NCI-H2029 (cell line): ENCODE data around the gene CACNA1C.

ENCODE experiments used
- DNase-seq: peaks from one replicate; lab custom pipeline; 2025; lab: John Stamatoyannopoulos, UW

The CACNA1C gene

DNA sequence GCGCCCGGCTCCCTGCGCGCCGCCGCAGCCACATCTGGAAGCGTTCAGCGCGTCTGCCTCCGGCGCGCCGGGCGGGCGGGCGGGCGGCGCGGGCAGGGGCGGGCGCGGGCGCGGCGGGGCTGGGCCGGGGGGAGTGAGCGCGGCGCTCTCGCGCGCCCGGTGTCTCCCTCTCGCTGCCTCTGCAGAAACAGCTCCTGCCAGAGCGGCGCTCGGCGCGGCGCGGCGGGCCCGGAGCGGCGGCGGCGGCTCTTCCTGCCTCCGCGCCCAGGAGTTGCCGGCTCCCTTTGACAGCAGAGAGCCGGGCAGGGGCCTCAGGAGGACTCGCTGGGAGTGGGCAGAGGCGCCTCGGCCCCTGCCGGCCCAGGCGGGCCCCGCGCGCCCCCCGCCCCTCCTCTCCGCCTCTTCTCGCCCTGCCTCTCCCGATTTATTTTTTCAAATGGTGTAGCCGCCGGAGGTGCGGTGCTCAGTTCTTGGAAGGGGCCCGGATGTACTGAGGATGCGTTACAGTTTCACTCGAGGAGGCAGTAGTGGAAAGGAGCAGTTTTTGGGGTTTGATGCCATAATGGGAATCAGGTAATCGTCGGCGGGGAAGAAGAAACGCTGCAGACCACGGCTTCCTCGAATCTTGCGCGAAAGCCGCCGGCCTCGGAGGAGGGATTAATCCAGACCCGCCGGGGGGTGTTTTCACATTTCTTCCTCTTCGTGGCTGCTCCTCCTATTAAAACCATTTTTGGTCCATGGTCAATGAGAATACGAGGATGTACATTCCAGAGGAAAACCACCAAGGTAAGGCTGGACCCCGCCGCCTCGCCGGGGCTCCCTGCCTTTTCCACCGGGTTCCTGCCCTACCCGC is at the start of gene CACNA1C:
Gene CACNA1C, plus strand, starts transcription at position 162 of the 853 bp plus-strand sequence. Its CDS starts 576 bp downstream, at position 738.
- DNase-seq = peak; percentile 39

DNA sequence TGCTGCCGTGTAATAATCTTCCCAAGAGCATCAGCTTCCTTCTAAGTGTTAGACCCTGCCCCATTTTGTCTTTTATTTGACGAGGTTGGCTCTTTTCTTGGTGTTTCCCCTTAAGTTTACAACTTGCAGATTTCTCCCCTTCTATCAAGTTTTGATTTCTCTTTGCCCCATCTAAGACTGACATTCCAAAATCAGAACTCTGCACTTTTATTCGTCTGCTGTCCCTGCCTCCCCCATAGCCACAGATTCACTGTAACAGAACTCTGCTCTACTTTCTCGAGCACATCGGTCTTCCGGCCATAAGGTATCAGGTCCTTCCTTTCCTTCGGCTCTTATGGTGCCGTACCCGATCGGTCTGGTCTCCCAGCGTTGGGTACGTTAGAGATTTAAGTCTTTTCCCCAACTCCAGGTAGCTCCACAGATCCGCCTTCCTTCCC is 49.1 kb upstream of the CACNA1C start:
- peak; percentile 2 for DNase-seq

DNA sequence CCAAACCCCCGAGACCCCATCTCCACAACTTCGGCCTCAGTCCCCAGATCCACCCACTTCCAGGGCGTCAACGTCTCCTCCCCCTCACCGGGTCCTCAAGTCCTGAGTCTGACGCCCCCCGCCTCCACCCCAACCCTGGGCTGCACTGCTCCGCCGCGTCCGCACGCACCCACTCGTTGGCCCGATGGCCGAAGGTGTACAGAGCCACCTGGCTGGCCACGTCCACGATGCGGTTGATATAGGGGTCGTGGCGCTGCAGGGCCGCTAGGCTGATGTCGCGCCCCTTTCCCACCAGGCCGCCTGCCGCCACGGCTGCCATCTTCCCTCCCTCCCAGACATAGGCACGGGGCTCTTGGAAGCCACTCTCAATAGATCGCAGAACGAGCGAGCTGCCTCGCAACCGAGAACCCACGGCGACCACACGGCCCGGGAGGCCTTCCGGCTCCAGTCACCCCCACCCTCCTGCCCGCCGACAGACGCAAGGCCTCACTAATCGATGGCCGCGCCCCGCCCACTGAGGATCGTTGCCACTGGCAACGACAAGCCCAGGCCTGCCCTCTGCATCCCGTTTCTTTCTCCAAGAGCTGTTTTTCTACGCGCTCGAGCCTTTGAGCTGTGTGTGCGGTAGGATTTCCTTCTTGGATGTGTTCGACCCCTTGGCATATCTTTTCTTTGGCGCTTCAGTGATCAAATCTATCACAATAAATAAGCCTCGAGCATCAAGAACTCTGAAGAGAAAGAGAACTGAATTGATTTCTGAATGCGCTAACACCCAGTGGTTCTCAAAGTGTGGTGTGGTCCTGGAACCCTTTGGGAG is 48.5 kb upstream of the CACNA1C start, which contains the start of gene DCP1B:
Gene DCP1B, minus strand, starts transcription at position 345 of the 817 bp plus-strand sequence. Its CDS starts 26 bp downstream, at position 319.
- DNase-seq = peak; percentile 95

DNA sequence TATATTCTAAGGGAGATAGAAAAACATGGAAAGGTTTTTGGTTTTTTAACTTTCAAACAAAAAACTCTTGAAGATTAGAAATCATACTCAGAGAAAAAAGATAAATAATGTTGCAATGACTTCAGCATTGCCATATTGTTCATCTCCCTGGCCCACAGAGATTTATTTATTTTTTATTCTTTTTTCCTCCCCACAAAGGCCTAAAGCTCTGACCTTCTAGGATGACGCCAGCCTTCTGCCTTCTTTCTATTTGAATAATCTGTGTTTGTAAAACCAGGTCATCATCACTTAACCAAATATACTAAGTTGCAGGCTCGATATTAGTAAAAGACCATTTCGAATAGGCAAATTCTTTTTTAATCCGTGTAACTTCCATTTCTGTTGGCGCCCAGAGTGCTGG is 44.1 kb upstream of the CACNA1C start:
- no peak for DNase-seq

DNA sequence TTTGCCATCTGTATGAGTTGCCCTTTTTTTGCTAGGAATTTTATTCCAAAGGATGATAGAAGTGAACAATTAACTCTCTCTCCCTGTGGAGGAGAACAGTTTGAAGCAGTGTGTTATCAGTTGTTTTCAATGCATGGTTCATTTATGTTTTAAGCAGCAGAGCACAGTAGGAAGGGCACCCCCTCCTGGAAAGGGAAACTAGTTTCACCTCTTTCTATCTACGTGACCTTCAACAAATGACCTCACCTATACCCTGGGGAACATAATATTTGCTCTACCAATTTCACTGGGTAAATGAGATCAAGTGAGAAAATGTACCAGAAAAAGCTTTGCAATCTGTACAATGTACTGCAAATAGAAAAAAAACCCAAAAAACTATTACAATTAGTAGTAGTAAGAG is 43.2 kb upstream of the CACNA1C start:
- no peak for DNase-seq

DNA sequence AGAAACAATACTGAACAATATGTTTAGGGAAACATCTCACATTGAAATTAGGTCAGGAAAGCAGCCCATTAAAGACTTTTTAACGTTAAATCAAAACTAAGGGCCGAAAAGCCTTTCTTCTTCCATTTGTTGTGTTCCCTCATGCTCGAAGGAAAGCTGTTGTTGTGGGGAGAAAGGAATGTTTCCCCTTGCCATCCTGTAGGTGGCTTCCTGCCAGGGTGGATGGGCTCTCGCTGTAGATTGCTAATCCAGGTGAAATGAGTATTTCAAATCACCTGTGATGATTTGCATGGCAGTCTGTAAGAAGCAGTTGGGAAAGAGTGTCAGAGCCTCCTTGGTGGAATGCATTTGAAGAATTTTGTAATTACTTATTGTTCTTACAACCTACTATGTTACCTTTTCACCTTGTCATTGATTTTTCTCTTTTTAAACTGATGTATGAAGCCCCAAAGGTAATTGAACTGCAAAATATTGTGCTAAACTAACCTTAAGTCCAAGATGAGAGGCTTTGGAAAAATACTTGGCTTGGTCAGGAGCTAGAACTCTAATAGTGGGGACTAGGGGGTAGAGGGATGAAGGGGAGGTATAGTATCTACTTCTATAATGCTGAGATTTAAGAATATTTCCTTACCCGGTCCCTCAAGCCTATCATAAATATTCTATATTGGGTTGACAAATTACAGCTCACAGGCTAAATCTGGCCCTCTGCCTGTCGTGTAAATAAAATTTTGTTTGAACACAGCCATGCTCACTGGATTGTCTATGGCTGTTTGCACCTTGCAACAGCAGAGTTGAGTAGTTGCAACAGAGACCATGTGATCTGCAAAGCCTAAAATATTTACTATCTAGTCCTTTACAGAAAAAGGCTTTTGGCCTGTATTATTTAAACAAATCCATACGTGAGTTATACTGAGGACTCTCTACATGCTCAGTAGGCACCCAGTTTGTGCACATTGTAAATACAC is 40.9 kb upstream of the CACNA1C start:
- DNase-seq = peak; percentile 38

DNA sequence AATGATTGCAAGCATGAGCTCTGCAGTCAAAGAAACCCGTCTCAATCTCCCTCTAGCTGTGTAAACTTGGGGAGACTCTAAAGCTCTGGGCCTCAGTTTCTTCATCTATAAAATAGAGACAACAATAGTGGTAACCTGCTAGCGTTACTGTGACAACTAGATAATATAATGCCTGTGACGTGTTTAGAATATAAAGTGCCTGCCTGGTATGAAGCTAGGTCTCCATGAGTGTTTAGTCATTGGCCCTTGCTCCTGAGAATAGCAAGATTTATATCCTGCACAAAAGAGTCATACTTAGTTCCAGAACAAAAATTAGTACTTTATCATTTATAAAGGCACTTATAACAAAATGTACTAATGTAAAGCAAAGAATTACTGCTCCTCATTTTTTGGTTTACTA is 39.7 kb upstream of the CACNA1C start:
- DNase-seq = no peak

DNA sequence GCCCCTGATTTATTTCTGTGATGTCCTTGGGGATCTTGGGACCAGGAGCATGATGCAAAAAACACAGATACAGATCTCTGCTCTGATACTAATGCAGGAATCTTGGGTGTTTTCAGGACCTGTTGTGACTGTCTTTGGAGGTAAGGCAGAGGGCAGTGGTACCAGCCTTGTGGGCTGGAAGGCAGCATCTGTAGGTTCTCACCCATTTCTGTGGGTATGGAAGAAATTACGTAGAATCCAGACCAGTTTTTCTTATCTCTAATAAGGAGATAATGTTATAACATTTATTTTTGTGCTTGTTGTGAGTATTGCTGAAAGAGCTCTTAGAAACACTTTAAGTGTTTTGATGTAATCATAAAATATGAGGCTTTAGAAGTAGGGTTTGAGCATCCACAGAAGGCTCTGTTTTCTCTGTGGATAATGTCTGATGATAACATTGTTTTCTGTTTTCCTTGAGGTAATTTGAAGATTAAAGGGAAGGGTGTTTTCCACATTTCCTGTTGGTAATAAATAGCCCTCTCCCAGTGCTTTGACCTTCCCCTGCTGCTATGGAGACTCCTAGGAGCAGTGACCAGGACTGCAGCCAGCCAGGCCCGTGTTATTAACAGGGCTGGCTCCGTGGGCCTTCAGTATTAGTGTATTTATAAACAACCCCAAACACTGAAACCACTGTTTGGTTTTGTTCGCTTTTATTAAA is 39.1 kb upstream of the CACNA1C start:
- peak; percentile 11 for DNase-seq

DNA sequence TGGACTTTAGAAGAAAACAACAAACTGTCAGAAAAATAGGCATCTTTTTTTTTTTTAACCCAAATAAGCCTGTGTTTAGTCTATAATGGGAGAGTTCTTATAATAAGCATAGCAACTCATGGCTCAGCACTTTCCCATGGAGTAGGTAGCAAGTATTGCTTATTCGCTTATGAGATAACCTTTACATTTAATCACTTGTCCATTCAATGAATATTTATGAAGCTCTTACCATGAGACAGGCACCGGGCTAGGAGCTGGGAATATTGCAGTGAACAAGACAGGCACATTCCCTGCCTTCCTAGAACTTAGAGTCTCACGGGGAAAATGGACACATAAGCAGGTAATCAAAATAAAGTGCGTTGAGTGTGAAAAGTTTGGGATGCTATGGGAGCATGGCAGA is 38.6 kb upstream of the CACNA1C start:
- DNase-seq = no peak

DNA sequence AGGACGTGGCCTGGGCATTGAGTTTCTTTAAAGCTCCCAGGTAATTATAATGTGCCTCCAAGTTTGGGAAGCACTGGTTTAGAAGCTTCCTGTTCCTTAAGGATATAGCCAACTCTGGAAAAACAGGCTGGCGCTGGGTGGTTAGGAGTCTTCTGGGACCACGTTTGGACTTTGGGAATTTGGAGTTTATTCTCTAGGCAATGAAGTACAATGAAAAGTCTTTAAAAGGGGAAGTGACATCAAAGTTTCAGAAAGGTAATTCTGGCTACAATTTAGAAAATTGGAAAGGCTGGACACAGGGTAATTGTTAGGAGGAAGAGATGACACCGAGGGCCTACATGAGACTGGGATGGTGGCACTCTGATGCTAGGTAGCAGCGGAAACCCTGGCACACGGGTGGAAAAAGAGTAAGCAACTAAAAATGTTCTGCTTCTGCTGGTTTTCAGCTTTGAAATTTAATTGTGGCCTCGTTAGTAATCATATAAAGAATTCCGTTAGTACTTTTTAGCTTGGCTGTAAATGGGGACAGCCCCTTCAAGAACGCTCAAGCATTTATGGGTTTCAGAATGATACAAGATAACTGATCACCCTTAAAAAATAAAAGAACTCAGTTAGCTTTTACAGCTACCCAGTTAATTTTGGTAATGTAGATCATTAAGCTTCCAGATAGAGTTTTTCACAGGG is 35.8 kb upstream of the CACNA1C start:
- no peak for DNase-seq

DNA sequence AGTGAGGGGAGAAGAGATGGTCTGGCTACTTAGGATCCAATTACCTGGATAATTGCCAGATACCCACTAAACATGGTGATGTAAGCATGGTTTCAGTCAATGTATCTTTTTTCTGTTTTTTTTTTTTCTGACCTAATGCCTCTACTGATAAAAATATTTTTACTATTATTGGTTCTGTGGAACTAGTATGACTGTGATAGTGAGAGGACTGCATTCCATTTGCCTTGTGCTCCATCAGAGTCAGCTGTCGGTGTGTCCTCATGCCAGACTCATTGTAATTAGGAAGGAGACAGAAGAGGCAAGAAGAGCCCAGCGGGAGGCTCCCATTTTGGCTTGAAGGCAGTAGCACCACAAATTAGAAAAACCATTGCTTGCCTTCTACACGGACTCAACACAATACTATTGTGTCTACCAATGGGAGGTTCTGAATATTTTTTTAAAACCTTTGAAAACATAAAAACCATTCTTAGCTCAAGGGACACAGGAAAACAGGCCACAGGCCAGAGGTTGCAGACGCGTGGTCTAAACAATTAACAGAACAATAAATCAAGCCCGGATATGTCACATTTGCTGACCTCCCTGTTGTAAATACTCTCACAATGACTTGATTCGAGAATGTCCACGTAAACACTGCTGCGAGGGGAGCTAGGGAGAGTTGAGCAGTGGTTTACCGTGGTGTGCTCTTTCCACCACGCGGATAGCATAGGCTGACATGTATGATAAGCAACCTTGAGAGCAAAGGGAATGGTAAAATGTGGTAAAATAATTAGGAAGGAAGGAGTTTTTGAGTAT is 35.0 kb upstream of the CACNA1C start:
- no peak for DNase-seq

DNA sequence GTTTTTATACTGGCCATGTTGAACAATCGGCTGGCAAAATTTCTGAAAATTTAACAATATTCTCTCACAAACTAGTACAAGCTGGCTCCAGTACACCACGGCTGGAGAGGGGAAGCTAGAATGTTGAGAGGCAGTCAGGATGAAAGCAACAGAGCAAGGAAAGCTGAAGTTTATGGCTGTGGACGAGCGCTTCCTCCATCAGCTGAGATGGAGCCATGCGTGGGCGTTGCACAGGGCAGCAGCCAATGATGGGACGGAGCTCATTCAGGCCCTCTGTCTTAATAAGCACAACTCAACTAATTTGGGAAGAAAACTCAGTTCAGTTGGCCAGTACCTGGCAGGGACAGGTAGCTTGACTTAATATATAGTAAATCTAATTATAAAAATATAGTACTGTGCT is 34.4 kb upstream of the CACNA1C start:
- DNase-seq = no peak

DNA sequence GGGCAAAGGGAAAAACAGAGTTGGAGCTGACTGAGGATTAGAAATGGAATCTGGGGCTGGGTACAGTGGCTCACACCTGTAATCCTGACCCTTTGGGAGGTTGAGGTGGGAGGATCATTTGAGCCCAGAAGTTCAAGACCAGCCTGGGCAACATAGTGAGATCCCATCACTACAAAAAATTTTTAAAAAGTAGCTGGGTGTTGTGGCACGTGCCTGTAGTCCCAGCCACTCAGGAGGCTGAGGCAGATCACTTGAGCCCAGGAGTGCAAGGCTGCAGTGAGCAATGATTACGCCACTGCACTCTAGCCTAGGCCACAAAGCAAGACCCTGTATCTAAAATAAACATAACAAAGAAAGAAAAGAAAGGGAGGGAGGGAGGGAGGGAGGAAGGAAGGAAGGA is 33.7 kb upstream of the CACNA1C start:
- DNase-seq = no peak

DNA sequence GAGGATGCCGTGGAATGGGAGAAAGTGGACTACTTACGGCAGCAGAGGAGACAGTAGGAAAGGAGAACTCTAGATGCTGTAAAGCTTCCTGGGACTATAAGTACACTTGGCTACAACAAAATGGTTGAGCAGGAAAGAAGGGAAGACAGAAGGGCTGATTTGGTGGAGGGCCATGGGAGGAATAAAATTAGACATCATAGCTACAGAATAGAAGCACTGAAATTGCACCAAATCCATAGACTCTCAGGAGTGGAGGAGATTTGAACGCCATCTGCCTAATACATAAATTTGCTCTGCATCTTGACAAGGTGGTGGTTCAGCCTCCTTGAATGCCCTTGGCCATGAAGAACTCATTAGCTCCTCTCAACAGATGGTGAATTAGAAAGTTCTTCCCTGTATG is 32.3 kb upstream of the CACNA1C start:
- no peak for DNase-seq

DNA sequence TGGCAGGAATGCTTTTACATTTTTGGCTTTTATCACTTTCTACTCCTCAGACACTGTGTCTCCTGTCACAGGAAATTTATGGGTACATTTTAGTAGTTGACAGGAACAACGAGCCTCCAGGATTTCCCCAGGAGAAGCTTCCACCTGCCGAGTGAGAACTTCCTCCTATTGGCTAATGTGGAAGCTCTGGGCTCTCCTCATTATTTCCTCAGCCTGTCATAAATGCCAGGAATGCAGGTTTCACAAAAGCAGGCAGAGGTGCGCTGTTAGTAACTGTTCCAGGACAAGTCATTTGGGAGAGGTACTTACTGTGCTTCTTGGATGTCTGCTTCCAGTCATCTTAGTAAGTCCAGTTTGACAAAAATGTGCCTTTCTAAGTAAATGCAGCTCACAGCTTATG is 29.4 kb upstream of the CACNA1C start:
- no peak for DNase-seq

DNA sequence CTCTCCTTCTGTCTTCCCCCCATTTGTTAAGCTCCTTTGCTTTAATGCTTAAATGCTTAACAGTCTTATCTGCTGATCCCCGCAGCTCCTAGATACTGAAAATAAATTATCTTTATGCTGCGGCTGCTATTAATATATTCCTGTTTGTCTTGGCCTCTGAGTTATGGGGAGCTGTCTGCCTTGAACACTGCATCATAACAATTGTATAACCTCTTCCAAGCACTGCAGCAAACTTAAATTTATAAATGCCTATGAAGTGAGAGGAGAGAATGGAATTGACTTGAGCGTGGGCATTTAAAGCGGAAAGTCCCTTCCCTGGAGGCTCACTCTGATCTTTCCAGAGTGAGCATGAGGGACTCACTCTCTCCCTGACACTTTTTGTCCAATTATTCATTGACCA is 25.4 kb upstream of the CACNA1C start:
- no peak for DNase-seq

DNA sequence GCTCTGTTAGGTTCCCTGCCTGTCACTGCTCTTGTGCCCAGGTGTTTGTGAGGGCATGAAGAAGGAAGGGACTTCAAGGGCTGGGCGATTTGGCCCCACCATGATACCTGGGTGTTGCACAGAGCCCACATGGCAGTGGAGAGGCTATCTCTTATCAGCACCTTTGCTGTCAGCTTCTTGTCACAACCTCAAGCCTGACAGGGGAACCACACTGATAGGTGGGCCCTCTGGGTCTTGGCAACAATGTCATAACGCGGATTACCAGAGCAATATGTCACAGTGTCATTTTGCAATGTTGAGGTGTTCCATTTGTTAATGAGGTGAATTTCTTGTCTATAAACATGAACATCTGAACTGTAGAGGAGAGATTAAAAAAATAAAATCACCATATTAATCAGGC is 22.9 kb upstream of the CACNA1C start:
- no peak for DNase-seq

DNA sequence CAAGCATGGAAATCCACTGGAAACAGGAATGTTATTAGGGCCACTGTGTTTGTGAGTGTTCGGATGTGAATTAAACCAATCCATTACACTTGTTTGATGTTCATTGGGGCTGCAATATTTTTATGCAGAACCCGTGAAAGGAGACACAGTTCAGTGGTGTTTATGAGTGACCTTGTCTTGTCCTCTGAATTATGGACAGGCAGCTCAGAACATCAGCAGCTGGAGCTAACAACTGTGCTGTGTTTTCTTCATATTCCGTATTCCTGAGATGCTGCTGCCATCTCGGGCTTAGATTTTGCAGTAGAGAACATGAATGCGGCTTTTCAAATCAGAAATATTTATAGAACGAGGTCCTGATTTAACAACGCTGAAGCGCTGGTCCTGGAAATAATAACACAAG is 20.3 kb upstream of the CACNA1C start:
- DNase-seq = no peak

DNA sequence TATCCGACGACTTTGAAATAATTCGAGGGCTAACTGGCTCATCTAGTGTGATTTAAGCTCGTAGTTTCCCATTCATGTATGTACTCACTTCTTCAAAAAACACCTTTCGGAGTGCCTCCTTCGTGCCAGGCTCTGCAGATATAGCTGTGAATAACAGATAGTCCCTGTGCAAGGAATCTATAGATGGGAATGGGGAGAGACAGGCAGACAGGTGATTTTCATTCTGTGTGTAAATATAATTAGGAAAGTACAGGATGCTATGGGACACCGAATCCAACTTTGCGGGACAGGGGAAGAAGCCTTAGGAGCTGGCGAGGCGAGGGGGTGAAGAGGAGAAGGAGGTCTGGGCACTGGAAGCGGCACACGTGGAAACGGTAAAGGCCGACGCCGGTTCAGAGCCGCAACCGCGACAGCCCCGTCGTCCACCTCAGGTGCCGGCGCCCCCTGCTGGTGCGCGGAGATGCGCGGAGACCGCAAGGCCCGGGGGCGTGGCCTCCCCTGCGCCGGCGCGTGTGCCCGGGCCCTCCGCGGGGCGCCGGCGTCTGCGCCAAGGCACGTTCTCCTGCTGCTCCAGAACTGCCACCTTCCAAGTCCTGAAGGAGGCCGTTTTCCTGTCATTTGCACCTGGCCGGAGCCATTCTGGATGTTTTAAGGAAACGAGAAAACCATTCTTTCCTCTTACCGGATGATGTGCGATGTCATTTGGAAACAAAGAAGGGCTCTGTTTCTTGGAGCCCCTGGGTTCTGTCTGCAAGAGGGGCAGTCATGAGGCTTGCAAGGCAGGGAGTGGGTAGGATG is 18.0 kb upstream of the CACNA1C start:
- peak; percentile 84 for DNase-seq
